C4-2B (cell line): ENCODE data around the gene ASB15.

ENCODE experiments used
- H3K27ac ChIP-seq: fragments of 450-650 bp; 2 replicates; pipeline ENCODE4 v1.5.1; 2017
- ZFX ChIP-seq: fragments of 450-650 bp; IDR thresholded peaks from 2 replicates; pipeline ENCODE4 v1.6.1; 2017
- TF ChIP-seq, protein P1 (sequence below): fragments of 450-650 bp; conservative IDR thresholded peaks from 2 replicates; pipeline ENCODE4 v1.5.1; 2017; ENCODE audit warnings: mild to moderate bottlenecking

Gene ASB15

DNA sequence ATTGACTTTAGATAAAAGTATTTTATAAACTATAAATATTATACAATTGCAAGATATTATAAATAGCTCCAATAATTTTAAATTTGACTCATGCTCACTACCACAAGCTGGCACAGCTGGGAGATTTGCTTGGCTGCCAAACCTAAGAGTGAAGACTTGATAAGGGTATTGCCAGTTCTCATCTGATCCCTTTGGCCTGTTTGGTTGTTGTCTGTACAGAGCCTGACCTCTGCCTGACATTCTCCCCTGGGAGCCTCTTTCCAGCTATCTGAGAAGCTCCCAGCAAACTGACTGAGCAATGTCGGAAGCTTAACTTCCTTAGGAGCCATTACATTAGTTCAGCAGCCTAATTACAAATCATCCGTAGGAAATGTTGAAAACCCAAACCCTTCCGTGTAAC is 43.9 kb downstream of the ASB15 start:
- no peak for TF ChIP-seq ZFX
- TF ChIP-seq, protein P1, sequence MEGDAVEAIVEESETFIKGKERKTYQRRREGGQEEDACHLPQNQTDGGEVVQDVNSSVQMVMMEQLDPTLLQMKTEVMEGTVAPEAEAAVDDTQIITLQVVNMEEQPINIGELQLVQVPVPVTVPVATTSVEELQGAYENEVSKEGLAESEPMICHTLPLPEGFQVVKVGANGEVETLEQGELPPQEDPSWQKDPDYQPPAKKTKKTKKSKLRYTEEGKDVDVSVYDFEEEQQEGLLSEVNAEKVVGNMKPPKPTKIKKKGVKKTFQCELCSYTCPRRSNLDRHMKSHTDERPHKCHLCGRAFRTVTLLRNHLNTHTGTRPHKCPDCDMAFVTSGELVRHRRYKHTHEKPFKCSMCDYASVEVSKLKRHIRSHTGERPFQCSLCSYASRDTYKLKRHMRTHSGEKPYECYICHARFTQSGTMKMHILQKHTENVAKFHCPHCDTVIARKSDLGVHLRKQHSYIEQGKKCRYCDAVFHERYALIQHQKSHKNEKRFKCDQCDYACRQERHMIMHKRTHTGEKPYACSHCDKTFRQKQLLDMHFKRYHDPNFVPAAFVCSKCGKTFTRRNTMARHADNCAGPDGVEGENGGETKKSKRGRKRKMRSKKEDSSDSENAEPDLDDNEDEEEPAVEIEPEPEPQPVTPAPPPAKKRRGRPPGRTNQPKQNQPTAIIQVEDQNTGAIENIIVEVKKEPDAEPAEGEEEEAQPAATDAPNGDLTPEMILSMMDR: no peak

DNA sequence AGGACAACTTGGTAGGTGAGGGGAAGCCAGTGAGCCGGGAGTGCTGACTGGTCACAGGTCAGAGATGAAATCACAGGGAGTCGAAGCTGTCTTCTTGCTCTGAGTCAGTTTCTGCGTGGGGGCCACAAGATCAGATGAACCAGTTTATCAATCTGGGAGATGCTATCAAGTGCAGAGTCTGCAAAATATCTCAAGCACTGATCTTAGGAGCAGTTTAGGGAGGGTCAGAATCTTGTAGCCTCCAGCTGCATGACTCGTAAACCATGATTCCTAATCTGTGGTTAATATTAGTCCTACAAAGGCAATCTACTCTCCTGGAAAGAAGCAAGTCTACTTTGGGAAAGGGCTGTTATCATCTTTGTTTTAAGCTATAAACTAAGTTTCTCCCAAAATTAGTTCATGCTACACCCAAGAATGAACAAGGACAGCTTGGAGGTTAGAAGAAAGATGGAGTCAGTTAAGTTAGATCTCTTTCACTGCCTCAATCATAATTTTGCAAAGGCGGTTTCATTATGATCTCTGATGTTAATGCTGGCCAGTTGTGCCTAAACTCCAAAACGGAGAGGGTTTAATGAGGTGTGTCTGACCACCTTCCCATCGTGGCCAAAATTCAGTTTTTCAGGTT is 45.6 kb downstream of the ASB15 start:
- no peak overlapping the region for H3K27ac ChIP-seq
- TF ChIP-seq ZFX: no peak
- TF ChIP-seq, protein P1: no peak

More for the DNA sequence above, 43.9 kb downstream of the ASB15 start:
- H3K27ac ChIP-seq: no peak overlapping the region

GRCh38 chr7:123649964-123650363 is 48.3 kb downstream of the ASB15 start:
- no peak overlapping the region for H3K27ac ChIP-seq
- TF ChIP-seq, protein P1: no peak
- no peak for TF ChIP-seq ZFX

DNA sequence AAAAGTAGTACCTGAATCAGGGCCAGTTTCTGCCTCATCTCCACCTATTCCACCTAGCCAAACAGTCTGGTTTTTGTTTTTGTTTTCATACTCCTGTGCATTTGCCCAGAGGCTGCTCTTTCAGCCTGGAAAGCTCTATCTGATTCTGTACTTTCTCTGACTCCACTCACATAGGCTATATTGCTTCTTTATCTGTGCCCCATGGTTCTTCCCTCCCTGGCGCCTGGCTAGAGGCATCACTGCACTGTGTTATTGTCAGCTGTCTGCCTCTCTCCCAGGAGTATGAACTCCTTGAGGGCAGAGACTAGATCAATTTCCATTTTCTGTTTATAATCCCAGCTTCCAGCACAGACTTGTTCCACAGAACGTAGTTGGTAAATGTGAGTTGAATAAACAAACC is 49.0 kb downstream of the ASB15 start:
- TF ChIP-seq ZFX: no peak
- TF ChIP-seq, protein P1: no peak
- H3K27ac ChIP-seq: no peak overlapping the region

- H3K27ac ChIP-seq: no peak overlapping the region
- TF ChIP-seq, protein P1: no peak
- TF ChIP-seq ZFX: no peak
Observed at GRCh38 chr7:123652406-123652805, 50.8 kb downstream of the ASB15 start.

- H3K27ac ChIP-seq: no peak overlapping the region
- TF ChIP-seq, protein P1: no peak
Observed at GRCh38 chr7:123653162-123653561, 51.5 kb downstream of the ASB15 start.

DNA sequence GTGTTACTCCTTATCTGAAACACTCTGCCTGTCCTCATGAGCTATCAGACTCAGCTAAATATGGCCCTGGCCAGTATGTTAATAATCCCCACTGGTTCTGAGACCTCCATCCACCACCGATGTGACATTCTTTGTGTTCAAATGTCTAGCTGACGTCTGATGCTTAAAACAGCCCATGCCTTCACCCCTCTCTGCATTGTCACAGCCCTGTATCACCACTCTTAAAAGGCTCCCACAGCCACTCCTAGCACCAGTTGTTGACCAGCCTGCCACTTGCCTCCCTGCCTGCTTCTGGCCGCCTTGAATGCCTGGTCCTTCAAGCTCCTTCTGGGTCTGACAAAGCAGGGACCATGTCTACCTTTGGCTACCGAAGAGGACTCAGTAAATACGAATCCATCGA is 54.0 kb downstream of the ASB15 start, which contains the start of gene LMOD2:
TSS of gene LMOD2 (plus strand) at position 253 of the 400 bp plus-strand sequence. CDS start at position 351, 98 bp downstream.
- TF ChIP-seq ZFX: no peak
- TF ChIP-seq, protein P1: no peak
- H3K27ac ChIP-seq: no peak within 1 kb of the TSS
